ENCODE results near the gene KRT6B. TPM values are rescaled to one million over a fixed set of nuclear protein-coding genes. Genes with fewer than 3 reads are reported as not detected.
"Not testable (repeated sequence)": the region's sequence is repeated elsewhere in the genome, so short reads cannot be mapped to it uniquely, and the experiment has no call there.

Gene KRT6B
- total RNA-seq, 1 experiment from 2014 or later = 0.23 TPM

DNA sequence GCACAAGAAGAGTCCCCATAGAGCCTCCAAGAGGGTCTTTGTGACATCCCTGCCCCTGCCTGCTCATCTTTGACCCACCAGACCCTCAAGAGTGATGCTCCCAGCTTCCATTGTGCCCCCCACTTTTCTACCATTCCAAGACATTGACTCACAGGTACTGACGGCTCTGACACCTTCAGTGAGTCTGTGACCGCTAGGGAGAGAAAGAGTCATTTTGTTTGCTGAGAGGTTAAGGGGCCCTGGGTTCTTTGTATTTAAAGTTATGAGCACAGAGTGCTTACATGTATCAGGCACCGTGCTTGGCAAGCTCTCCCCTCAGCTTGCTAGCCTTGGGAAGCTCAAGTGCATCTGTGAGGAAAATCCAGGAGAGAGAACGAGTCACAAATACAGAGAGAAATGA is 38.7 kb downstream of the KRT6B start:
- DNase-seq (ENCODE audit: low spot score) = no peak

DNA sequence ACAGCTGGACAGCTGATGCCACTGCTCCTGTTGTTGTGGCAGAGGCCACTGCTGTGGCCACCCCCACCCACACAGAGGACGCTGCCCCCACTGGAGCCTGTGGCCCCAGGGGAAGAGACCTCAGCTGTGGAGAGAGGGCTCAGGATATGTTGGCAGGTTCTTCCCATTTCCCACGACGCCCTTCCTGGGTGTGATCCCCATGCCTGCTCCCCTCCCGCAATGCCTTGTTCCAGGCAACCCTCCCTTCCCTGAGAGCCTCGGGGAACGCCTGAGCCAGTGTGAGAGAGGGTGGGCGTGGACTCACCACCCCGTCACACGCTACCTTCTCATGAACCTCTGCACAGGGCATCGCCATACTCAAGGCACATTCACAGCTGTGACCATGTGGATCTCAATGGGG is 40.1 kb downstream of the KRT6B start:
- no peak for DNase-seq (ENCODE audit: low spot score)

DNA sequence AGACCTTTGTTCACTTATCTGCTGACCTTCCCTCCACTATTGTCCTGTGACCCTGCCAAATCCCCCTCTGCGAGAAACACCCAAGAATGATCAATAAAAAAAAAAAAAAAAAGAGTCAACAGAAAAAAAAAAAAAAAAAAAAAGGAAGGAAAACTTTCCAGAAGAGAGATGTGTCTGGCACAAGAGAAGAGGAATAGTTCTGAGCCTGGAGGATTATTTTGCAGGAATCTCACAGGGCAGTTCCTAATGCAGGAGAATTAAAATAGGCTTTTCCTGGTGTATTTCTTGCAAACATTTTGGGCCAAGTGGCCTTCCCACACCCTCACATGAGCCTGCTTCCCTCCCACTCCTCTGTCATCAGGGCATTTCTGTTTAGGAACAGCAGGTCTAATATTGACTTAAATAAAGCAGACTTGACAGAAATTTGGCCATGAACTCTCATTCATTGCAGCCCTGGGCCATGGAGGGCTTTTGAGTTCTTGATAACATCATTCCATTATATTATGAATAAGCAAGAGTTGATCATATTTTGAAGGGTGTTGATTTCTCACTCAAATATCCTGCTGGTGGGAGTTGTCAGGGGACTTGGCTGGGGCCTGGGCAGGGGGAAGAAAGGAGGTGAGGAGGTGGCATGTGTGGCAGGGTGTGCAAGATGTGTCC is 41.2 kb downstream of the KRT6B start:
- not testable (repeated sequence) for DNase-seq (ENCODE audit: low spot score)

DNA sequence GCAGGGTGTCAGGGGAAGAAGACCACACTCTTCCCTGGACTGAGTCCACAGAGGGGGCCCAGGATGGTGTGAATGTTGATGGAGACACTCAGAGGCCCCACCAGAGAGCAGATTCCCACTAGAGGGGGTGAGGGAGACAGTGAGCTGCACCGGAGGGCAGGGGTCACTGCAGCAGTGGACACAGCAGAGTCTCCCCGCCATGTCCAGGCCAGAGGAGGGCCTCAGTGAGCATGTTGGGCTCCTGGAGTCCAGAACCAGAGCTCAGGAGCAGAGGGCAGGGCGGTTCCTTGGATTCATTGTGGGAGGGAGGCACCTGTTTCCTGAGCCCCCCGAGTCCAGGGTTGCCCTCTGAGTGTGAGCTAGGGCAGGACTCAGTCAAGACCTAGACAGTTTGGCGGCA is 44.0 kb downstream of the KRT6B start:
- no peak for DNase-seq (ENCODE audit: low spot score)

DNA sequence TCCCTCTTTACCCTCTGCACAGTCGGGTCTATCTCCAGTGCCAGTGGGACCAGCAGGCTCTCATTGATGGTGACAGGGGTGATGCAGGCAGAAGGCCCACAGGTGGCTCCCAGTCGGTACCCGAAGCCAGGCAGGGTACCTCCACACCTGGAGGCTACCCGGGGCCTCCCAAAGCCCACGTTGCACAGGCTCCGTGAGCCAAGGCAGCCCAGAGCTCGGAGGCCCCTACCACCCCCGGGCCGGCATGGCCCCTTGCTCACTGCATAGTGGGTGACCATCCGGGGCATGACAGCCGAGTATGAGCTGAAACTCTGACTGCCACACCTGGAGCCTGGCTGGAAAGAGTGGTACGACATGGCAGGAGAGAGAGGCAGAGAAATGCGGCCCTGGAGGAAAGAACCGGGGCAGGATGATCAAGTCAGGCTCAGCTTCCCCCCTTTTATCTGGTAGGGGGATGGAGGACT is 46.0 kb downstream of the KRT6B start, which contains the start of gene KRT82:
TSS of gene KRT82 (minus strand) at position 414 of the 464 bp plus-strand sequence. CDS start at position 356, 58 bp downstream.
- no peak for DNase-seq (ENCODE audit: low spot score)

DNA sequence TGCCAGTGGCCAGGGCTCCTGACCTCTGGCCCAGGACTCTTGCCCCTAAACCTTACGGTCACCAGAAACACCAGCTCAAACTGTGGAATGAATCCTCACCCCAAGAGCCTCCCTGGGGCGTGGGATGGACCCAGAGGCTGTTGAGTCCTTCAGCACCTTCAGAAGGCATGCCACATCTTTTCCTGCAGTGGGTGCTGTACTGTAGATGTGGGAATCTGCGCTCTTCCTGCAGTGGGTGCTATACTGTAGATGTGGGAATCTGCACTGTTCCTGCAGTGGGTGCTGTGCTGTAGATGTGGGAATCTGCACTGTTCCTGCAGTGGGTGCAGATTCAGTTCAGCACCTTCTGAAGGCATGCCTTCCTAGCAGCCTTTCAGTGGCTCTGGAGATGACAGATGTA is 47.0 kb downstream of the KRT6B start:
- no peak for DNase-seq (ENCODE audit: low spot score)

DNA sequence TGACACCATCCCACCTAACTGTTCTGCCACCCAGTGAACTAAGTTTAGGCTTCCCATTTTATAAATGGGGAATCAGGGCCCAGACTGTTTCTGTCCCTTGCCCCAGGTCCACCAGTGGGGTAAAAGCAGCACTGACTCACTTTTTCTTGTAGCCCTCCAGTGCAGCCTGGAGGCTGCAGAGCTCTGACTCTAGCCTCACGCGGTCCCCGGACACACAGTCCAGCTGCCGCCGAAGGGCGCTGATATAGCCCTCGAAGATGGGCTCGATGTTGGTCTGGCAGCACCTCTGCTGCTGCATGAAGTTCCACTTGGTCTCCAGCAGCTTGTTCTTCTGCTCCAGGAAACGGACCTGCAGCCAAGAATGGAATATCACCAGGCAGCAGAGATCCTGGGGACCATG is 48.4 kb downstream of the KRT6B start:
- DNase-seq (ENCODE audit: low spot score) = no peak

DNA sequence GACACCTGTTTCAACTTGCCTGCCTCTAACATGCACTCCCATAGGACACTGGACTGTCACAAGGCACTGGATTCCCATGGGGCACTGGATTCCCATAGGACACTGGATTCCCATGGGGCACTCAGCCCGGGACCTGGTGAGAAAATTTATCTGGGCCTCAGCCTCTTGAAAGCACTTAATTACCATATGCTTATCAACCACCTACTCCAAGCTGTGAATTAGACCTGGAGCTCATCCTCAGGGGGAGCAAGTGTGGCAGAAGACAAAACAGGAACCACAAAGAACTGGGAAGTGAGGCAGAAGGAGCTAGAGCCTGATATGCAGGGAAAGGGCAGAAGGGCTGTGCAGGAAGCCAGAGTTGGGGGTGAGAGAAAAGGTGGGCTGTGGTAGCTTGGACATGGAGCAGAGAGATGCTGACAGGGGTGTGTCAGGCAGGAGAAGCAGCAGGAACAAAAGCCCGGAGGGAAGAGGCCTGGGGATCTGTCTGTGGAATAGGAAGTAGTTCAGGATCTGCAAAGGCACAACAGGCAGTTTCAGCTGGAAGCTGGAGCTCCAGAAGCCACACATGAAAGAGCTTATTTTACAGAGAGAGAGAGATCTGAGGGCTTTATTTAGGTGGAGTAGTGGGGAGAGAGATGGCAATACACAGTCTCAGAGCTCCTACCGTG is 48.9 kb downstream of the KRT6B start:
- DNase-seq (ENCODE audit: low spot score) = no peak

DNA sequence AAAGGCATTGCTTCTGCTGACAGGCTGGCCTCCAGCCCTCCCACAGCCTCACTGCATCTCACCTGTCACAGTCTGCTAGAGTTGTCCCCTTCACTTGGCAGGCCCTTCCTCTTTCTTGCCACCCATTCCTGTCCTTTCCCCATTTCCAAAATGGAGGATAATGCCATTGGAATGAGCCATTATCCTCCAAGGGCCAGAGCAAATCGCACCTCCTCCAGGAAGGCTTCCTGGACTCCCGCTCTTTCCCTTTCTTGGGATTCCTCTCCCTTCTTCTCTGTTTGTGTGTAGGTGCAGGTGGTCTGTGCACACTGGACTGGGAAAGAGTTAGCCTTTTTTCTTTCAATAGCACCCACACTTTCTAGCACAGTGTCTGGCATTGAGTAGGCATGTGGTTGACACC is 49.6 kb downstream of the KRT6B start:
- no peak for DNase-seq (ENCODE audit: low spot score)

DNA sequence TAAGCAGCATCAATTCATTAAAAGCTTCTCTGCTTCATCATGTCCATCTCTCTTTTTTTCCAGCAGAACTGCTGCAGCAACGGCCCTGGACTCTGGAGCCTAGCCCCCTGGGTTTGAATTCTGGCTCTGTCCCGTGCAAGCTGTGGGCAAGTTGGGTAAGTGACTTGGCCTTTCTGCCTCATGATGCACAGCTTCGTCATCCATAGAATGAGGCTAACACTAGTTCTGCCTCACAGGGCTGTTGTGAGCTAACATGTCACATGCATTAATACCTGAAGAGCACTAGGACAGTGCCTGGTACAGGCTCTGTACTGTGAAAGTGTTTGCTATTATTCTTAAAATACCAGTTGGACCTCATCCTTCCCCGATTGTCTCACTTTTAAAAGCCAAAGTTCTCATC is 50.0 kb downstream of the KRT6B start:
- DNase-seq (ENCODE audit: low spot score) = no peak

DNA sequence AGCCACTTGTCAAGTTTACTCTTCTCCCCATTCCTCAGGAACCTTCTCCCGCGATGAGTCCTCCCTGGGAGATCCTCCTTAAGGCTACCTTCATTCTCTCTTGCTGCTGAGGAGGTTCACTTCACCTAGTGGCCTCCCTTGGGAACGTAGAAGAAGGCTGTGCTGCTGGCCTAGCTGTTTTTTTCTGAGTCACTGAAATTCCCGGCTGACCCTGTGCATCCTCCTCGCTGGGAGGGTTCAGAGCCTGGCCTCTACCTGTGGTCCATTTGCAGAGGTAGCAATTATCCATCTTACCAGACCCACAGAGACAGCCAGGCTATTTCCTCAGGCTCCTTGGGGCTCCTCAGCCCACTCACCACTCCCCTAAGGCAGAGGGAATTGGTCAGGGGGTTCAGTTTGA is 50.4 kb downstream of the KRT6B start:
- no peak for DNase-seq (ENCODE audit: low spot score)

DNA sequence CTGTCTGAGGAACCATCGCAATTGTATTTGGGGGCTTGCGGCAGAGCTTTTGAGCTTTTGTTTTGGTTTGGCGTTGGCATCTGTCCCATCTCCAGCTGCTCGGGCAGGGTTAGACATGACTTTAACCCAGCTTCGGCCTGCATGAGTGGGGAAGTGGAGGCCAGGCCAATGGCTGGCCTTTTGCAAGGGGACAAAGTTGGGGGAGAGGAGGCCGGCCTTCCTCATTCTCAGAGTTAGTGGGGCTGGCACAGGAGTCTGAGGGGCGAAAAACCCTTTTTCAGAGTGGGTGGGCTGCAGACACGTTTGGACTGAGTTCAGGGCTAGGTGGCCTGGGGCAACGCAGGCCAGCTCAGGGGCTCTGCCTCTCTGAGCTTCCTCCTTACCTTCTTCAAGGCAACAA is 51.0 kb downstream of the KRT6B start:
- no peak for DNase-seq (ENCODE audit: low spot score)

DNA sequence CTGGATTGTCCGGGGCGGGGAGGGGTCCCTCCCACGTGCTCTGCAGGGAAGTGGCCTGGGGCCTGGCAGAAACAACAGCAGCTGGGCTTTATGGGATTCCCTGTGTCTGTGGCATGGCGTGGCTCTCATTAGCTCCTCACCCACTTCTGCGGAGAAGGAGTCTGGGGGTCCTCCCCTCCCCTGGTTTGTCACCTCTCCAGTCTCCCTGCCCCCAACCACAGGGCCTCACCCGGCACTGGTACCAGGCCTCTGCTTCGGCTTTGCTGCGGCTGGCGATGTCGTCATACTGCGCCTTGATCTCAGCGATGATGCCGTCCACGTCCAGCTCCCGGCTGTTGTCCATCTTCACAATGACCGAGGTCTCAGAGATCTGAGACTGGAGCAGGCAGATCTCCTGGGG is 52.2 kb downstream of the KRT6B start:
- no peak for DNase-seq (ENCODE audit: low spot score)

DNA sequence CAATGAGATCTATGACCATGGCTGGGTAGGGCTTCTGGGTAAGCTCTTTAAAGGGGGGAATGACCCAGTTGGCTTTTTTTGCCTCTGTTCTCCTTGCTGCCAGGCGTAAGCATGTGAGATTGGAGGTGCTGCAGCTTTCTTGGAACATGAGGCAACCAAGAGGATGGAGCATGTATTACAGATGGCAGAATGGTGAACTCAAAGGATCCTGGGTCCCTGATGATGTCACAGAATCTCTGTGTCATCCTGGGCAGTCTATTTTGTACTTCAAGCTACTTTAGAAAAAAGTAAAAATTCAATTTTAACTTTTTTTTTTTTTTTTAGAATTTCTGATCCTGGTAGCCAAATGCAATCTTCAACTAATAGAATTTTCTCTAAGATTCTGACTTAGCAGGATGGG is 53.8 kb downstream of the KRT6B start:
- DNase-seq (ENCODE audit: low spot score) = no peak

DNA sequence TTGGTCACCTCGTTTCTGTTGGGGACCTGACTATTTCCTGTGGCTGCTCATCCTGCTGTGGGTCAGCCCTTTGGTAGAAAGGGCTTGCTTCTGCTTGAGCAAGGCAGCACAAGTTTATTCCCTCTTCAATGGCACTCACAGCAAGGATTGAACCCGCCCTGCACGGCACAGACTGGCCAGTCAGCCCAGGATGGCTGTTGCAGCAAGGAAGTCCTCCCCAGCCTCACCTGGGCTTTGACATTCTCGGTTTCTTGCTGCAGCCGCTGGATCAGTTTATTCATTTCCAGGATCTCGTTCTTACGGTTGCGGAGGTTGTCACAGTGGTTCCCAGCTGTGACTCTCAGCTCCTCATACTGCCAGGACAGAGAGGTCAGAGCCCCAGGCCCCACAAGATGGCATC is 55.3 kb downstream of the KRT6B start:
- no peak for DNase-seq (ENCODE audit: low spot score)

Other genes starting within 250 kb of the KRT6B start
- 3.8 and 11.9 TPM in 2 replicates for gene KRT7, start 218.9 kb downstream of the KRT6B start, total RNA-seq (2014; rRNA removed; shearing (Covaris generic))
- 0.13 and 0.81 TPM in 2 replicates for gene KRT86, start 177.5 kb downstream of the KRT6B start, total RNA-seq (2014; rRNA removed; shearing (Covaris generic))
- gene KRT81, start 160.6 kb downstream of the KRT6B start, total RNA-seq (2014; rRNA removed; shearing (Covaris generic)) = 0.21 TPM in 1 of 2 replicates, not detected in the other
- gene KRT83, start 130.7 kb downstream of the KRT6B start, total RNA-seq (2014; rRNA removed; shearing (Covaris generic)) = 0.10 and 0.94 TPM in 2 replicates
- not detected in 2 replicates for gene KRT85, start 84.7 kb downstream of the KRT6B start, total RNA-seq (2014; rRNA removed; shearing (Covaris generic))
- not detected in 2 replicates for gene KRT84, start 66.5 kb downstream of the KRT6B start, total RNA-seq (2014; rRNA removed; shearing (Covaris generic))
- not detected in 2 replicates for gene KRT82, start 45.8 kb downstream of the KRT6B start, total RNA-seq (2014; rRNA removed; shearing (Covaris generic))
- 0.08 TPM in 2 replicates for gene KRT75, start 17.8 kb downstream of the KRT6B start, total RNA-seq (2014; rRNA removed; shearing (Covaris generic))
- gene KRT6C, start 21.7 kb upstream of the KRT6B start, total RNA-seq (2014; rRNA removed; shearing (Covaris generic)) = not detected in 2 replicates
- gene KRT6A, start 41.1 kb upstream of the KRT6B start, total RNA-seq (2014; rRNA removed; shearing (Covaris generic)) = not detected in 2 replicates
- not detected in 2 replicates for gene KRT5, start 68.2 kb upstream of the KRT6B start, total RNA-seq (2014; rRNA removed; shearing (Covaris generic))
- gene KRT71, start 101.0 kb upstream of the KRT6B start, total RNA-seq (2014; rRNA removed; shearing (Covaris generic)) = not detected in 2 replicates
- not detected in 2 replicates for gene KRT74, start 121.7 kb upstream of the KRT6B start, total RNA-seq (2014; rRNA removed; shearing (Covaris generic))
- gene KRT72, start 149.3 kb upstream of the KRT6B start, total RNA-seq (2014; rRNA removed; shearing (Covaris generic)) = not detected in 2 replicates
- not detected in 2 replicates for gene KRT73, start 166.4 kb upstream of the KRT6B start, total RNA-seq (2014; rRNA removed; shearing (Covaris generic))
- gene KRT2, start 200.1 kb upstream of the KRT6B start, total RNA-seq (2014; rRNA removed; shearing (Covaris generic)) = not detected in 2 replicates
- gene KRT1, start 228.3 kb upstream of the KRT6B start, total RNA-seq (2014; rRNA removed; shearing (Covaris generic)) = not detected in 2 replicates

Data from HT-29 (cell line).